GM19023 (cell line): Measurements from ENCODE around the gene CD4.

Experiments
- ATAC-seq: cut with Tn5 transposase; IDR thresholded peaks from one replicate; pipeline ENCODE4 v1.9.1; 2021; ENCODE audit warnings: mild to moderate bottlenecking, moderate library complexity; ENCODE audit not compliant: unreplicated experiment

Gene CD4

GRCh38 chr12:6765048-6765633, 24.2 kb upstream of the CD4 start:
- ATAC-seq, result no peak

GRCh38 chr12:6765634-6766581, 23.4 kb upstream of the CD4 start, which contains the start of gene PTMS:
PTMS (plus strand) TSS chr12:6766363; CDS start chr12:6766706, 343 bp downstream.
- peak; percentile 21 for ATAC-seq

GRCh38 chr12:6766651-6767349, 22.5 kb upstream of the CD4 start:
- ATAC-seq, result peak; percentile 51

- no peak for ATAC-seq
Observed at GRCh38 chr12:6767353-6768319, 21.7 kb upstream of the CD4 start.

GRCh38 chr12:6768437-6768914, 20.9 kb upstream of the CD4 start:
- ATAC-seq, result no peak

GRCh38 chr12:6768990-6769389, 20.3 kb upstream of the CD4 start:
- ATAC-seq, result no peak

GRCh38 chr12:6769666-6770065, 19.7 kb upstream of the CD4 start:
- ATAC-seq, result no peak

GRCh38 chr12:6770094-6770493, 19.2 kb upstream of the CD4 start:
- ATAC-seq, result no peak

- no peak for ATAC-seq
Observed at GRCh38 chr12:6770600-6770999, 18.7 kb upstream of the CD4 start.

- no peak for ATAC-seq
Observed at GRCh38 chr12:6771091-6771495, 18.2 kb upstream of the CD4 start.

- no peak for ATAC-seq
Observed at GRCh38 chr12:6771509-6772330, 17.6 kb upstream of the CD4 start.

GRCh38 chr12:6772331-6772695, 17.0 kb upstream of the CD4 start, which contains the start of gene LAG3:
LAG3 (plus strand) TSS chr12:6772520; CDS start chr12:6772853, 333 bp downstream.
- no peak for ATAC-seq

- ATAC-seq, result no peak
Observed at GRCh38 chr12:6772726-6773589, 16.4 kb upstream of the CD4 start.

GRCh38 chr12:6773590-6774351, 15.6 kb upstream of the CD4 start:
- ATAC-seq, result no peak

- no peak for ATAC-seq
Observed at GRCh38 chr12:6774499-6775062, 14.7 kb upstream of the CD4 start.

GRCh38 chr12:6775185-6776174, 13.8 kb upstream of the CD4 start:
- no peak for ATAC-seq
